ENCODE results near the gene ZNF330.

ZNF330 gene

DNA sequence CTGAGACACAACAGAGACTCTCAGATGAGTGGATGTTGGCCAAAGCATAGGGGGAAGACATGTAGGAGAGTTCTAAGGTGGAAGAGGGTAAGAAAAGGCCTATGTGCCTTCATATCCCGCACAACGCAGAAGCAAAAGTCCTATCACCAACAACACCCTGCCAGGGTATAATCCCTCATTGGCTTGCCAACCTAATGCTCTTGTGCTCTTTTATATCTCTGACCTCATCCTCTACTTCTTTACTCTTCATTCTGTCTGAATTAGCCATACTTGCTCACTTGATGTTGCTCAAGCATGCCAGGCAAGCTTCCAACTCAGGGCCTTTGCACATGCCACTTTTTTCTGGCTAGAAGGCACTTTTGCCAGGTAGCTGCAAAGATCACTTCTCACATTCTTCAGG, 28.1 kb upstream of the ZNF330 start:
- no peak for DNase-seq (ENCODE audit: low read depth)

GRCh38 chr4:141193516-141194034, 27.1 kb upstream of the ZNF330 start:
- no peak for DNase-seq (ENCODE audit: low read depth)
- TF ChIP-seq, protein P1, sequence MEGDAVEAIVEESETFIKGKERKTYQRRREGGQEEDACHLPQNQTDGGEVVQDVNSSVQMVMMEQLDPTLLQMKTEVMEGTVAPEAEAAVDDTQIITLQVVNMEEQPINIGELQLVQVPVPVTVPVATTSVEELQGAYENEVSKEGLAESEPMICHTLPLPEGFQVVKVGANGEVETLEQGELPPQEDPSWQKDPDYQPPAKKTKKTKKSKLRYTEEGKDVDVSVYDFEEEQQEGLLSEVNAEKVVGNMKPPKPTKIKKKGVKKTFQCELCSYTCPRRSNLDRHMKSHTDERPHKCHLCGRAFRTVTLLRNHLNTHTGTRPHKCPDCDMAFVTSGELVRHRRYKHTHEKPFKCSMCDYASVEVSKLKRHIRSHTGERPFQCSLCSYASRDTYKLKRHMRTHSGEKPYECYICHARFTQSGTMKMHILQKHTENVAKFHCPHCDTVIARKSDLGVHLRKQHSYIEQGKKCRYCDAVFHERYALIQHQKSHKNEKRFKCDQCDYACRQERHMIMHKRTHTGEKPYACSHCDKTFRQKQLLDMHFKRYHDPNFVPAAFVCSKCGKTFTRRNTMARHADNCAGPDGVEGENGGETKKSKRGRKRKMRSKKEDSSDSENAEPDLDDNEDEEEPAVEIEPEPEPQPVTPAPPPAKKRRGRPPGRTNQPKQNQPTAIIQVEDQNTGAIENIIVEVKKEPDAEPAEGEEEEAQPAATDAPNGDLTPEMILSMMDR (IDR thresholded peaks at IDR 0.05; ENCODE audit: control insufficient read depth, extremely low read depth, insufficient read depth): no peak
- no peak overlapping the region for H3K4me3 ChIP-seq (ENCODE audit: low read depth, low read length)

More for the DNA sequence above, 28.1 kb upstream of the ZNF330 start:
- TF ChIP-seq, protein P1 (IDR thresholded peaks at IDR 0.05; ENCODE audit: control insufficient read depth, extremely low read depth, insufficient read depth): no peak
- H3K4me3 ChIP-seq (ENCODE audit: low read depth, low read length): no peak overlapping the region

- DNase-seq (ENCODE audit: low read depth): no peak
- no peak overlapping the region for H3K4me3 ChIP-seq (ENCODE audit: low read depth, low read length)
- TF ChIP-seq, protein P1 (IDR thresholded peaks at IDR 0.05; ENCODE audit: control insufficient read depth, extremely low read depth, insufficient read depth): no peak
Measured at GRCh38 chr4:141195095-141195707, 25.5 kb upstream of the ZNF330 start.

DNA sequence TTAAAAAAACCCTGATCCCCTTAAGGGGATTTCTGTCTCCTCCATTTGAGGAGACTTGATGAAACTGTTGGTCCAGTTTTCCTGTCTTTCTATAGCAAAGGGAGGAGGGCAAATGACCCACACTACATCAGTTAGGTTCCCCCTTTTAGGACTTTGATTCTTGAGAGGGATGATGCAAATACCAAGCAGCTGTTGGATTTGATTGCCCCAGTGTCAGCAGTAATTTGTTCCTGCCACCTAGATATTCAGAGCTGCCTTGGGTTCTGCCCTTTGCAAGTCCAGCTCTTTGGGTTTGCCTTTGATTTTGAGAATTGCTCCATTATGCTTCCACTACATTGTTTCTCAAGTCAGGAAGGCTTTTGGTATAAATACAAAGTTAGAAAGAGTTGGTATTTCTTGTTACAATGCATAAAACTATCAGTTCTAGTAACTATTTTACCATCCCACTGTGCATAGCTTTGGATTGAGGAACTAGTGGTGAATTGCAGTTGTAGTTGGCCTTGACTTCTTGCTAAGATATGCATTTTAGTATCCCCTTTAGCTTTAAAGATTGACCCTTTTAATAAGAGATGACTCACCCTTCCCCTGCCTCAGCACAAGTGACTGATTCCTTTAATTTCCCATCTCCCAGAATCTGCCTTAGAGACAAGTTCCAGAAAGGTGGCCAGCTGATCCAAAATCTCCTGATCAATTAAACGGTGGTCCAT, 24.3 kb upstream of the ZNF330 start:
- no peak overlapping the region for H3K4me3 ChIP-seq (ENCODE audit: low read depth, low read length)
- TF ChIP-seq, protein P1 (IDR thresholded peaks at IDR 0.05; ENCODE audit: control insufficient read depth, extremely low read depth, insufficient read depth): no peak
- no peak for DNase-seq (ENCODE audit: low read depth)

DNA sequence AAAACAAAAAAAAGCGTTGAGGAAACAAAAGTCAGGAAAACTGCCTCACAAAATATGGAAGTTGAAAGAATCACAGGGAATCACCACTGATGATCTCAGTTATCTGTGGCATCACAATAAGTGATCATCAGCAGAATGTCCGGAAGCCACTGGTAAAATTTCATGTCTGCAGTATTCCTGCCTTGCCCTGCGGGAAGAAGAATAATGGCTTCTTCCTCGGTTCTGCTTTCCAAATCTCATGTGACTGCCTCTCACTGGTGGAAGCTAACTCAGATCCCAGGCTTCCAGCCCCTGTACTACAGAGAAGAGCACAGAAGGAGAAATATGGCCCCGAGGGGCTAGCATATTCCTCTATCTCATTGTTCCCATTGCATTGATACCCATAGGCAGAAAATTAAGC, 12.7 kb upstream of the ZNF330 start:
- TF ChIP-seq, protein P1 (IDR thresholded peaks at IDR 0.05; ENCODE audit: control insufficient read depth, extremely low read depth, insufficient read depth): no peak
- DNase-seq (ENCODE audit: low read depth): no peak
- no peak overlapping the region for H3K4me3 ChIP-seq (ENCODE audit: low read depth, low read length)

- H3K4me3 ChIP-seq (ENCODE audit: low read depth, low read length): no peak overlapping the region
- TF ChIP-seq, protein P1 (IDR thresholded peaks at IDR 0.05; ENCODE audit: control insufficient read depth, extremely low read depth, insufficient read depth): no peak
- DNase-seq (ENCODE audit: low read depth): no peak
Measured at GRCh38 chr4:141210168-141210567, 10.5 kb upstream of the ZNF330 start.
